22Rv1 (cell line): Measurements from ENCODE around the gene PML.
"Not testable (repeated sequence)": the region's sequence is repeated elsewhere in the genome, so short reads cannot be mapped to it uniquely, and the experiment has no call there.

Experiments
- CTCF ChIP-seq: fragments of 450-650 bp; IDR thresholded peaks from 2 replicates; pipeline ENCODE4 v1.5.1; 2017; ENCODE audit warnings: mild to moderate bottlenecking
- ZFX ChIP-seq: fragments of 450-650 bp; IDR thresholded peaks from 2 replicates; pipeline ENCODE4 v1.6.1; 2017; ENCODE audit warnings: antibody characterized with exemption, borderline replicate concordance

GRCh38 chr15:74065684-74066411, 71.3 kb downstream of the PML start:
- TF ChIP-seq CTCF: peak; percentile 68
- TF ChIP-seq ZFX: not testable (repeated sequence)
